Peyer's patch (tissue), 4 donors: Measurements from ENCODE around the gene PELI3. TPM values are rescaled to one million over a fixed set of nuclear protein-coding genes. Genes with fewer than 3 reads are reported as not detected.
"Not testable (repeated sequence)": the region's sequence is repeated elsewhere in the genome, so short reads cannot be mapped to it uniquely, and the experiment has no call there.

Source experiments
- DNase-seq, 3 donors: peaks; one replicate each; pipeline ENCODE4 v3.0.0-alpha.2; 2017 to 2019
- H3K27ac ChIP-seq, 4 donors: fragments of 200-600 bp; sonication (generic); one replicate each; pipeline ENCODE4 v1.5.1; 2016 to 2019
- H3K27me3 ChIP-seq, 2 donors: fragments of 200-600 bp; sonication (generic); one replicate each; pipeline ENCODE4 v1.5.1; 2019
- H3K36me3 ChIP-seq, 3 donors: fragments of 200-600 bp; sonication (generic); one replicate each; pipeline ENCODE4 v1.5.1; 2016 to 2019
- H3K4me1 ChIP-seq, 4 donors: fragments of 200-600 bp; sonication (generic); one replicate each; pipeline ENCODE4 v1.5.1; 2016 to 2019
- H3K4me3 ChIP-seq, 4 donors: fragments of 200-600 bp; sonication (generic); 1 replicate in 3 of 4; 2 replicates in 1 of 4; pipeline ENCODE4 v1.5.1; 2016 to 2019; ENCODE audit warnings: mild to moderate bottlenecking in 1 of 4
- H3K9me3 ChIP-seq, 4 donors: fragments of 200-600 bp; sonication (generic); one replicate each; pipeline ENCODE4 v1.5.1; 2016 to 2019; ENCODE audit warnings: mild to moderate bottlenecking in 1 of 4
- CTCF ChIP-seq, 6 experiments: fragments of 450-650 bp in 4 of 6; fragments of 200-600 bp in 2 of 6; sonication (generic) in 1 of 6; IDR thresholded peaks; one replicate each; pipeline ENCODE4 v1.5.1; 2017 to 2019; ENCODE audit warnings: antibody characterized with exemption in 6 of 6, mild to moderate bottlenecking in 3 of 6, moderate library complexity in 1 of 6
- POLR2A ChIP-seq, 2 donors: fragments of 450-650 bp; IDR thresholded peaks; one replicate each; pipeline ENCODE4 v1.5.1; 2017; ENCODE audit warnings: antibody characterized with exemption in 2 of 2, mild to moderate bottlenecking in 2 of 2, moderate library complexity in 2 of 2
- total RNA-seq, 4 donors: library from RNA; depleted of rRNA; stranded (reverse); fragments of >200 nt; gene quantifications; one replicate each; pipeline ENCODE4 v1.1.0, GENCODE V29; 2016

The PELI3 gene
- total RNA-seq, 4 donors from 2014 or later, result 5.6 to 11.6 (median 10.0) TPM

- Histone ChIP-seq H3K27ac (no peak overlapping the region), H3K4me3 (no peak overlapping the region), H3K27me3 (no peaks in the 10 kb centered on the region), H3K9me3 (no peaks in the 10 kb centered on the region), H3K4me1 (peaks cover 0 to 4% (median 0%) of the 10 kb centered on the region in 4 donors), H3K36me3 (no peaks in the 10 kb centered on the region)
- no peak for TF ChIP-seq CTCF (IDR thresholded peaks at IDR 0.05)
- TF ChIP-seq POLR2A (IDR thresholded peaks at IDR 0.05), result no peak
- DNase-seq, result no peak
Observed at GRCh38 chr11:66457826-66458225, 8.9 kb upstream of the PELI3 start.

GRCh38 chr11:66459138-66459778, 7.4 kb upstream of the PELI3 start:
- no peak for DNase-seq
- peaks cover 0 to 4% (median 0%) of the 10 kb centered on the region in 4 donors for H3K4me1 ChIP-seq
- H3K36me3 ChIP-seq, result no peaks in the 10 kb centered on the region
- H3K4me3 ChIP-seq, result no peak overlapping the region
- H3K27me3 ChIP-seq, result no peaks in the 10 kb centered on the region
- no peaks in the 10 kb centered on the region for H3K9me3 ChIP-seq
- TF ChIP-seq POLR2A (IDR thresholded peaks at IDR 0.05), result no peak
- no peak for TF ChIP-seq CTCF (IDR thresholded peaks at IDR 0.05)
- no peak overlapping the region for H3K27ac ChIP-seq

DNA sequence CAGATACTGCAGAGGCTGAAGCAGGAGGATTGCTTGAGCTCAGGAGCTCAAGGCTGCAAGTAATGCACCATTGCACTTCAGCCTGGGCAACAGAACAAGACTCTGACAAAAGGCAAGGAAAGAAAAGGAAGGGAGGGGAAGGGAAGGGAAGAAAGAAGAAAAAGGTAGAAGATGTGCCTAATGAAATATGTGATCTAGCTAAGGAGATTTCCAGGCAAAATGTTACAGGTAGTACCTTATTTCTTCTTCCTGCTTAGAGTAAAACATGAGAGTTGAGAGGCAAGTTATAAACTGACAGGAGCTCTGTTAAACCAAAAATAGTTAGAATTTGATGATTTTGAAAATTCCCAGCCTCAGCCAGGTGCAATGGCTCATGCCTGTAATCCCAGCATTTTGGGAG, 4.7 kb upstream of the PELI3 start:
- TF ChIP-seq POLR2A (IDR thresholded peaks at IDR 0.05), result no peak
- no peak for TF ChIP-seq CTCF (IDR thresholded peaks at IDR 0.05)
- peaks cover 0 to 7% (median 3%) of the 10 kb centered on the region in 4 donors for H3K4me1 ChIP-seq
- H3K4me3 ChIP-seq, result no peak overlapping the region
- H3K9me3 ChIP-seq, result no peaks in the 10 kb centered on the region
- DNase-seq, result no peak
- no peaks in the 10 kb centered on the region for H3K36me3 ChIP-seq
- H3K27me3 ChIP-seq, result no peaks in the 10 kb centered on the region
- no peak overlapping the region for H3K27ac ChIP-seq

- Histone ChIP-seq H3K27me3 (no peaks in the 10 kb centered on the region), H3K27ac (no peak overlapping the region), H3K36me3 (no peaks in the 10 kb centered on the region), H3K4me1 (peaks cover 3 to 13% (median 7%) of the 10 kb centered on the region in 4 donors), H3K4me3 (no peak overlapping the region), H3K9me3 (no peaks in the 10 kb centered on the region)
- no peak for DNase-seq
- TF ChIP-seq POLR2A (IDR thresholded peaks at IDR 0.05), result no peak
- TF ChIP-seq CTCF (IDR thresholded peaks at IDR 0.05), result no peak
Observed at GRCh38 chr11:66462911-66463310, 3.8 kb upstream of the PELI3 start.

- not testable (repeated sequence) for H3K9me3 ChIP-seq, H3K27ac ChIP-seq, H3K36me3 ChIP-seq, H3K4me3 ChIP-seq, H3K27me3 ChIP-seq, DNase-seq
- H3K4me1 ChIP-seq, result peaks cover 3 to 17% (median 6%) of the 10 kb centered on the region in 4 donors
Observed at GRCh38 chr11:66464116-66464515, 2.6 kb upstream of the PELI3 start.

DNA sequence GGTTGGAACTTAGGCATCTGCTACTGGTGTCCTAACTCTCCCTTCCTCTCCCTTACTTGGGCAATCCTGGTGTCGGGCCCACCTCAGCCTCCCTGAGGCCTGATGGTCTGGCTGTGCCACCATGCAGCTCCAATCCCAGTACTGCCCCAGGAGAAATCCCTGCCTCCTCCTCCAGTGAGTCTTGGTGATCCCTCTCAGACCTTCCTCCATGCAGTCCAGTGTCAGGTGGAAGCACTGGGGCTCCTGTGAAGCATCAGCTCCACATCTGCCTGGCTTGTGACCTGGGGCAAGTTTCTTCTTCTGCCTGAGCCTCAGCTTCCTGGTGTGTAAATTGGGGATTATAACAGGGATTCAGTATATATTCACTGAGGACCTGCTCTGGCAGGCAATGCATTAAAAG, 1.8 kb upstream of the PELI3 start:
- H3K9me3 ChIP-seq, result no peaks in the 10 kb centered on the region
- TF ChIP-seq CTCF (IDR thresholded peaks at IDR 0.05) (no peak), POLR2A (IDR thresholded peaks at IDR 0.05) (no peak)
- H3K27ac ChIP-seq, result peak overlapping the region in 1 of 4 donors; percentile 89
- H3K36me3 ChIP-seq, result no peaks in the 10 kb centered on the region
- peak overlapping the region in 1 of 4 donors; percentile 85 for H3K4me3 ChIP-seq
- no peak for DNase-seq
- peaks cover 3 to 17% (median 6%) of the 10 kb centered on the region in 4 donors for H3K4me1 ChIP-seq
- no peaks in the 10 kb centered on the region for H3K27me3 ChIP-seq
